GM18873 (cell line): ENCODE data around the gene MCF2L.

ENCODE experiments used
- ATAC-seq: cut with Tn5 transposase; IDR thresholded peaks from one replicate; pipeline ENCODE4 v1.9.1; 2021; ENCODE audit warnings: mild to moderate bottlenecking, moderate library complexity, moderate number of reproducible peaks; ENCODE audit not compliant: unreplicated experiment, low FRiP score

The MCF2L gene

DNA sequence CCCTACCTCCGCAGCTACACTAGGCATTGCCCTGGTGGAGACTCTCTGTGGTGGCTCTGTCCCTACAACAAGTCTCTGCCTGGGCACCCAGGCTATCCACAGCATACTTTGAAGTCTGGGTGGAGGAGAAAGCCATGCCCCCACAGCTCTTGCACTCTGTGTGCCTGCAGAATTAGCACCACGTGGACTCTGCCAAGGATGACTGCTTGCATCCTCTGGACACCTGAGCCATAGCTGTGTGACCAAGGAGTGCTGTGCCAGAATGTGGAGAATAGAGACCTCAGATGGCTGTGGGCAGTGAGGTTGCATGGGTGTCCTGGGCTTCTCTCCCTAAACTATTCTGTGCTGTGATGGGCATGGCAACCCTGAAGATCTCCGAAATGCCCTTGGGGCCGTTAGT is 21.2 kb upstream of the MCF2L start:
- no peak for ATAC-seq

DNA sequence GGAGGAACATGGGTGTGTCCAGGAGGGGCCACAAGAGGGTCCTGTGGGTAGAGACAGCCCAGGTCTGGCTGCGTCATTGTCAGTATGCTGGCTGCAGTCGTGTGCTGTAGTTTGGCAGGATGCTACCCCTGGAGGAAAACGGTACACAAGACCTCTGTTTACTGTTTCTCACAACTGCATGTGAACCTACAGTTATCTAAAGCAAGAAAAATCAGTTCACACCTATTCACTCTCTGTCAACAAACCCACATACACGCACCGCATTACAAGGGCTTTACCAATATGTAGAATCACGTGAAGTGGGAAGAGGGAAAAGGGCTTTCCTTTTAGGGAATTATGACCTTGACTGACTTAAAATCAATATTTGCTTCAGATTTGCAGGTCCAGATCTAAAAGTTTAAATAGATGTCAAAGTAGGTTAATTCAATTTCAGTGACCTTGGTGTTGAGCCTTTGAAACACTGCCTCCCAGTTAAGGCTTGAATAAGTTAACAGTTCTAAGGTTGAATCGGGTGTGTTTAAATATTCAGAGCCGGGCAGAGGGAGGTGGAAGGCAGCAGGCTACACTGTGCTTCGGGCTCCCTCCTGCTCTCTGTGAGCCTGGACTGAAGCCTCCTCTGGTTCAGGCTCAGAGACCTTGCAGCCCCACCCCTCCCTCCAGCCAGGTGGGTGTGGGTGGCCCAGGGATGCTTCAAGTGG is 17.2 kb upstream of the MCF2L start:
- no peak for ATAC-seq

DNA sequence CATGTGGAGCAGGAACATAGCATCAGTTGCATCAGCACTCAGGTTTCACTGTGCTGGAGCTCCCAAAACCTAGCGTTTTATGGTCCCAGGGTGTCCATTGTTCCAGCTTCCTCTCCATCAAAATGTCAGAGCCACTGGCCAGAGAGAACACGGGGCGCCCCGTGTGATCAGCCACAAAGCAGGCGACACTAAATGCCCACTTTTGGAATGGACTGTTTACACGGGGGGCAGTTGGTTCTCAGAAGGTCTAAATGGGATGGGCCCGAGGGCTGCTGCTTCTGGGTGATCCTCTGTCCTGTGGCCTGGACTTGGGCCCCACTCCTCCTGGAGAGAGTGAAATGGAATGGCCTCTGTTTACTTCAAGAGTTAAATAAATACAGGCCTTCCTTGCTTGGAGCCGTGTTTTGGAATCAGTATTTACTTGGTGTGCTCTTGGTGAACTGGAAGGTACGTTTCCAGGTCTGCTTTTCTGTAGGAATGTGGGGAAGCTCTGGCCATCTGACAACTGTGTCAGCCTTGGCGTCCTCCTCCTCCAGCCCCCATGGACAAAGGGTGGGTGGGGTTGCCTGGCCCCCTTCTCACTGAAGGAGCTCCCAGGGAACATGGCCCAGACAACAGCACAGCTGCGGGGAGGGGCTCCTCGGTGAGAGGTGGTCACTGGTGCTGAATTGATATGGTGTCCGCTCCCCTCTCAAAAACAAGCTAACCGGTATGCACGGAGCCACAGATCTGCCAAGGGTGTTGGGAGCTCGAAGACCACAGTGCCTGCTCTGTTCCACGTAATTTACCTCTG is 16.1 kb upstream of the MCF2L start:
- no peak for ATAC-seq

GRCh38 chr13:112953591-112954487 is 15.2 kb upstream of the MCF2L start:
- no peak for ATAC-seq

GRCh38 chr13:112954488-112955270 is 14.3 kb upstream of the MCF2L start:
- no peak for ATAC-seq

- no peak for ATAC-seq
Observed at GRCh38 chr13:112955271-112955937, 13.6 kb upstream of the MCF2L start.

GRCh38 chr13:112955956-112956355 is 13.1 kb upstream of the MCF2L start:
- ATAC-seq: no peak

- no peak for ATAC-seq
Observed at GRCh38 chr13:112956571-112957294, 12.3 kb upstream of the MCF2L start.

DNA sequence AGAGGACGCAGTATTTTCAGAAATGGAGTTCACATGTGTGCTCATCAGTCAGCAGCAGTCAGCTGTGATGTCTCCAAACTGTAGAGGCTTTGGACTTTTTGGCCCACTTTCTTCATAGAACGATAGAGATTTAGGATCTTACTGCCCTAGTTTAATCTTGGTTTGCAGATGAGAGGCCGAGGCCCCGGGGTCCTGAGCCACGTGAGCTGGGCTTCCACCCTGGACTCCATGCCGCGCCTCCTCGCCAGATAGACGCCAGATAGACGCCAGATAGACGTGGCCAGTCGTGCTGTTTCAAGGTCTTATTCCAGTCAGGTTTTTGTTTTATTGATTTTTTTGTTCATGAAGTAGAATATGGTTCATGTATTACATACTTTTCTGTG is 11.7 kb upstream of the MCF2L start:
- no peak for ATAC-seq

- ATAC-seq: no peak
Observed at GRCh38 chr13:112958127-112958989, 10.7 kb upstream of the MCF2L start.

DNA sequence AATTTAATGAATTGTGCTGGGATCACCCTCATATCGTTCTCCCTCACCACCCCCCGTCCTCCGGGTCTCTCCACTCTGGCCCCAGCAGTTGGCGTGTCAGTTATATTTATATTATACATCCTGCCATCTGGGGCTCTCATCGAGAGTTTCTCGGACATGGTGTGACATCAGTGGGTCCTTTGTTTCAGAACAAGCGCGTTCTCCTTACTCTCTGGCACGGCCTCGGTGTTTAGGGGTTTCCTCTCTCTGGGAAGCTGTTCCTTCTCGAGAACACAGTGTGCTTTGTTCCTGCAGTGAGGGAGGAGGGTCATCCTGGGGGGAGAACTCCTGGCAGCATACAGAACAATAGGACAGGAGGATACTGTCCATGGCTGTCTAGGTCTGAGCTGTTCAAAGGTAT is 9.8 kb upstream of the MCF2L start:
- ATAC-seq: no peak

DNA sequence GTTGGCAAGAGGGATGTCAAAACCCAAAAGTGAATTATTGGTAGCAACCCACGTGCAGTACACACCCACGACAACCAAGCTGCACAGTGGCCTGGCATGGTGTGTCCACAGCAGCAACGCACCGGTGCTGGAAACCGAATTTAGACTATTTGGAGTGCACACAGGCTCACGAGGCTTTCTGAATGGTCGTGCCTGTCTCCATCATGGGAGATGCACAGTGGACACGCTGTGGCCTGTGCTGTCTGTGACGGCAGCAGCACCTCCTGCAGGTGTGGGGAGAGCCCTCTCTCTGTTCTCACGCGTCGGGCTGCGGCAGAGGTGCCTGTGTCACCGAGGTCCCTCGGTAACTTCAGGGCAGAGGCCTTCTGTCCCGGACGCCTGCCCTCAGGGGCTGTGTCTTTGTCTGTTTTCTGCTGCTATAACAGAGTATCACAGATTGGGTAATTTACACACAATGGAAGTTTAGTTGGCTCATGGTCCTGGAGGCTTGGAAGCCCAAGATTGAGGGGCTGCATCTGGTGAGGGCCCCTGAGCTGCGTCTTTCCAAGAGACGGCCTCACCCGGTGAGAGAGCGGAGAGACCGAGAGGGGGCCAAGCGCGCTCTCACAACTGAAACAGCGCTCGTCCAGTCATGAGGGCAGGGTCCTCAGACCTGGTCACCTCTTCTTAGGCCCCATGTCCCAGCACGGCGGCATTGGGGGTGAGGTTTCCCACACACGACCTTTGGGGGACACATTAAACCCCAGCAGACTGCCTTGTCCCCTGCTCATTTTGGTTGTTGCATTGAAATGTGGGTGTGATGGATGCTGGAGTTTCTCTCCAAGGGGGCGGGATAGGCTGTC is 9.1 kb upstream of the MCF2L start:
- ATAC-seq: no peak

GRCh38 chr13:112960706-112961105 is 8.3 kb upstream of the MCF2L start:
- ATAC-seq: no peak

GRCh38 chr13:112961457-112962369 is 7.3 kb upstream of the MCF2L start:
- no peak for ATAC-seq

- ATAC-seq: no peak
Observed at GRCh38 chr13:112962396-112962795, 6.6 kb upstream of the MCF2L start.

GRCh38 chr13:112962911-112963625 is 5.9 kb upstream of the MCF2L start:
- ATAC-seq: no peak
